ENCODE data around the gene DLEU7. TPM values are rescaled to one million over a fixed set of nuclear protein-coding genes. Genes with fewer than 3 reads are reported as not detected.

Gene DLEU7
- total RNA-seq, 1 experiment from 2014 or later: 1.5 TPM

DNA sequence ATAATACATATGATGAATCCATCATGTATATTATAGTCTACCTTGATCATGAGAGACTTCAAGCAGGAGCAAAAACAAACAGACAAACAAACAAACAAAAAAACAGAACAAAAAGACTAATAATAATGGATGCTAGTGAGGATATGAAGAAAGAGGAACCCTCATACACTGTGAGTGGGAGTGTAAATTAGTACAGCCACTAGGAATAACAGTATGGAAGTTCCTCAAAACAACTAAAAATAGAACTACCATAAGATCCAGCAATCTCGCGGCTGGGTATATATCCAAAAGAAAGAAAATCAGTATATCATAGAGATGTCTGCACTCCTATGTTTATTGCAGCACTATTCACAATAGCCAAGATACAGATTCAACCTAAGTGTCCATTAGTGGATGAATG, 7.0 kb upstream of the DLEU7 start:
- no peak overlapping the region for H3K27ac Mint-ChIP-seq
- WGBS (ENCODE audit: extremely low coverage, insufficient read length, low lambda C conversion rate): no CpG with 5 or more reads among the region's 2 CpGs
- no peaks in the 10 kb centered on the region for H3K23me2 ChIP-seq (ENCODE audit: insufficient read length, low read depth, low read length, poor library complexity, severe bottlenecking)

More for the DNA sequence above, 7.0 kb upstream of the DLEU7 start:
- Histone ChIP-seq H3K4me1 (ENCODE audit: insufficient read depth, low read length) (no peaks in the 10 kb centered on the region), H2BK15ac (ENCODE audit: low read depth, low read length) (no peak overlapping the region), H3K4me2 (ENCODE audit: insufficient read depth, insufficient read length, low read length) (no peak overlapping the region), H2BK20ac (ENCODE audit: low read depth, low read length, poor library complexity, severe bottlenecking) (no peak overlapping the region), H3K4ac (ENCODE audit: low read depth, low read length) (no peak overlapping the region), H3K23ac (ENCODE audit: insufficient read length, low read depth, low read length) (no peak overlapping the region), H4K20me1 (ENCODE audit: control insufficient read depth, insufficient read depth, insufficient read length) (no peaks in the 10 kb centered on the region), H2BK5ac (ENCODE audit: insufficient read length, low read length) (no peak overlapping the region), H3K18ac (ENCODE audit: insufficient read length, low read depth, low read length) (no peak overlapping the region), H2AFZ (ENCODE audit: low read length) (no peak overlapping the region), H4K5ac (ENCODE audit: insufficient read length, low read depth, low read length) (no peak overlapping the region), H3T11ph (ENCODE audit: low read length) (no peak overlapping the region), H4K91ac (ENCODE audit: insufficient read length, low read depth, low read length) (no peak overlapping the region), H2AK5ac (ENCODE audit: insufficient read length, low read length) (no peak overlapping the region), H2BK120ac (ENCODE audit: low read depth, low read length, poor library complexity, severe bottlenecking) (no peak overlapping the region), H3K79me2 (ENCODE audit: insufficient read depth, low read length) (no peaks in the 10 kb centered on the region), H3K9me3 (ENCODE audit: control insufficient read depth, low read depth, low read length) (no peaks in the 10 kb centered on the region), H2BK12ac (ENCODE audit: insufficient read length, low read depth, low read length) (no peak overlapping the region), H3K56ac (ENCODE audit: insufficient read length, low read depth, low read length) (no peak overlapping the region), H4K8ac (replicated peaks; ENCODE audit: insufficient read length, low read depth, low read length) (no peak overlapping the region), H3K9ac (ENCODE audit: extremely low read depth, insufficient read length, low read length) (no peak overlapping the region), H3K27ac (ENCODE audit: insufficient read length, low read depth, low read length) (no peak overlapping the region), H3K27me3 (ENCODE audit: insufficient read depth, low read length) (0 out of 2 replicates have a peak, but pooled peaks cover 2% of the 10 kb centered on the region), H3K14ac (ENCODE audit: insufficient read depth, low read length) (no peak overlapping the region), H3K79me1 (ENCODE audit: insufficient read depth, low read depth, low read length, poor library complexity, severe bottlenecking) (no peaks in the 10 kb centered on the region)
- TF ChIP-seq, protein P1, sequence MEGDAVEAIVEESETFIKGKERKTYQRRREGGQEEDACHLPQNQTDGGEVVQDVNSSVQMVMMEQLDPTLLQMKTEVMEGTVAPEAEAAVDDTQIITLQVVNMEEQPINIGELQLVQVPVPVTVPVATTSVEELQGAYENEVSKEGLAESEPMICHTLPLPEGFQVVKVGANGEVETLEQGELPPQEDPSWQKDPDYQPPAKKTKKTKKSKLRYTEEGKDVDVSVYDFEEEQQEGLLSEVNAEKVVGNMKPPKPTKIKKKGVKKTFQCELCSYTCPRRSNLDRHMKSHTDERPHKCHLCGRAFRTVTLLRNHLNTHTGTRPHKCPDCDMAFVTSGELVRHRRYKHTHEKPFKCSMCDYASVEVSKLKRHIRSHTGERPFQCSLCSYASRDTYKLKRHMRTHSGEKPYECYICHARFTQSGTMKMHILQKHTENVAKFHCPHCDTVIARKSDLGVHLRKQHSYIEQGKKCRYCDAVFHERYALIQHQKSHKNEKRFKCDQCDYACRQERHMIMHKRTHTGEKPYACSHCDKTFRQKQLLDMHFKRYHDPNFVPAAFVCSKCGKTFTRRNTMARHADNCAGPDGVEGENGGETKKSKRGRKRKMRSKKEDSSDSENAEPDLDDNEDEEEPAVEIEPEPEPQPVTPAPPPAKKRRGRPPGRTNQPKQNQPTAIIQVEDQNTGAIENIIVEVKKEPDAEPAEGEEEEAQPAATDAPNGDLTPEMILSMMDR (conservative IDR thresholded peaks at IDR 0.05): no peak
- no peak for DNase-seq
- H3K36me3 Mint-ChIP-seq (ENCODE audit: insufficient read depth in 1 of 3, low read depth in 3 of 3): peaks cover 0 to 4% (median 1%) of the 10 kb centered on the region in 3 experiments; a peak in 3 of 7 replicates
- H3K9me3 Mint-ChIP-seq: no peaks in the 10 kb centered on the region; a peak in 2 of 5 replicates
- H3K4me1 Mint-ChIP-seq: peaks cover 9 to 13% of the 10 kb centered on the region in 2 experiments
- H3K4me3 Mint-ChIP-seq: no peak overlapping the region
- H3K27me3 Mint-ChIP-seq (ENCODE audit: low read depth): peaks cover 19% of the 10 kb centered on the region

All from H9 (cell line).